Cerebellar nuclear complex (tissue), 1 donor: ENCODE data around the gene IRAK3.
"Not testable (repeated sequence)": the region's sequence is repeated elsewhere in the genome, so short reads cannot be mapped to it uniquely, and the experiment has no call there.

Source experiments
- DNase-seq, 2 experiments: peaks; one replicate each; lab custom pipeline; 2025; lab: John Stamatoyannopoulos, UW

Gene IRAK3

GRCh38 chr12:66262737-66263136 is 73.7 kb downstream of the IRAK3 start:
- no peak for DNase-seq

- DNase-seq, result no peak
Measured at GRCh38 chr12:66268562-66268961, 79.5 kb downstream of the IRAK3 start.

GRCh38 chr12:66269142-66269541 is 80.1 kb downstream of the IRAK3 start:
- DNase-seq, result no peak

- DNase-seq, result no peak
Measured at GRCh38 chr12:66269757-66270383, 80.9 kb downstream of the IRAK3 start.

- DNase-seq, result no peak
Measured at GRCh38 chr12:66270613-66271012, 81.6 kb downstream of the IRAK3 start.

- no peak for DNase-seq
Measured at GRCh38 chr12:66272650-66273049, 83.6 kb downstream of the IRAK3 start.

- no peak for DNase-seq
Measured at GRCh38 chr12:66273147-66273546, 84.1 kb downstream of the IRAK3 start.

GRCh38 chr12:66275040-66275439 is 86.0 kb downstream of the IRAK3 start:
- DNase-seq, result no peak

GRCh38 chr12:66279123-66279712 is 90.2 kb downstream of the IRAK3 start:
- no peak for DNase-seq

GRCh38 chr12:66280561-66280960 is 91.5 kb downstream of the IRAK3 start:
- no peak for DNase-seq

- no peak for DNase-seq
Measured at GRCh38 chr12:66282244-66282643, 93.2 kb downstream of the IRAK3 start.

- no peak for DNase-seq
Measured at GRCh38 chr12:66287275-66287674, 98.3 kb downstream of the IRAK3 start.

GRCh38 chr12:66288121-66288520 is 99.1 kb downstream of the IRAK3 start:
- DNase-seq, result no peak

- no peak for DNase-seq
Measured at GRCh38 chr12:66289485-66289884, 100.5 kb downstream of the IRAK3 start.

GRCh38 chr12:66290716-66291200 is 101.7 kb downstream of the IRAK3 start:
- DNase-seq, result no peak

- DNase-seq, result no peak
Measured at GRCh38 chr12:66296176-66296683, 107.2 kb downstream of the IRAK3 start.

- DNase-seq, result no peak
Measured at GRCh38 chr12:66297080-66297479, 108.1 kb downstream of the IRAK3 start.

- DNase-seq, result no peak
Measured at GRCh38 chr12:66297923-66298322, 108.9 kb downstream of the IRAK3 start.

GRCh38 chr12:66301944-66302826 is 113.2 kb downstream of the IRAK3 start, which contains the start of gene HELB:
Gene HELB (plus strand): TSS chr12:66302493. CDS start chr12:66302604, 111 bp downstream.
- DNase-seq, result peak in 1 of 2 experiments; percentile 39

- no peak for DNase-seq
Measured at GRCh38 chr12:66302827-66303169, 113.8 kb downstream of the IRAK3 start.

- DNase-seq, result not testable (repeated sequence)
Measured at GRCh38 chr12:66303316-66303804, 114.3 kb downstream of the IRAK3 start.
